GM12872 (cell line): Measurements from ENCODE around the gene LYRM4.

Experiments
- TF ChIP-seq, protein P1 (sequence below): IDR thresholded peaks from 3 replicates; pipeline ENCODE4 v1.5.1; 2011; ENCODE audit warnings: low read depth, mild to moderate bottlenecking, low read length, moderate library complexity; ENCODE audit not compliant: insufficient read depth

Gene LYRM4

DNA sequence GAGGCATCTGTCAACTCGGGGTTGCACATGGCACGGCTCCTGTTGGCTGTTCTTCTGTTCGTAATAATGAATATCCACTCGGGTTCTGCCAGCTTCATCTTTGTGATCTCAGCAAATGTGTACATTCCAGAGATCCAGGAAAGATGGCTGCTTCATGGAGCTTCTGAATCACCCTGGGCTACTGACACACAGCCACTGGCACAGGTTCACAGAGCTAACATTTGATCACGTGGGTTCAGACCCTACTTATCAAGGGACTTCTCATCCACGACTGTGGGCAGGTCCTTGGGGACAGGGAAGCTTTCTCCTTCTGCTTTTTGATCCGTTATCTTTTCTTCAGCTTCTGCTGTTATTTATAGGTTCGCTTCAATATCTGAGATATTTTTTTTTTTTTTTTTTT is 157.5 kb downstream of the LYRM4 start:
- TF ChIP-seq, protein P1, sequence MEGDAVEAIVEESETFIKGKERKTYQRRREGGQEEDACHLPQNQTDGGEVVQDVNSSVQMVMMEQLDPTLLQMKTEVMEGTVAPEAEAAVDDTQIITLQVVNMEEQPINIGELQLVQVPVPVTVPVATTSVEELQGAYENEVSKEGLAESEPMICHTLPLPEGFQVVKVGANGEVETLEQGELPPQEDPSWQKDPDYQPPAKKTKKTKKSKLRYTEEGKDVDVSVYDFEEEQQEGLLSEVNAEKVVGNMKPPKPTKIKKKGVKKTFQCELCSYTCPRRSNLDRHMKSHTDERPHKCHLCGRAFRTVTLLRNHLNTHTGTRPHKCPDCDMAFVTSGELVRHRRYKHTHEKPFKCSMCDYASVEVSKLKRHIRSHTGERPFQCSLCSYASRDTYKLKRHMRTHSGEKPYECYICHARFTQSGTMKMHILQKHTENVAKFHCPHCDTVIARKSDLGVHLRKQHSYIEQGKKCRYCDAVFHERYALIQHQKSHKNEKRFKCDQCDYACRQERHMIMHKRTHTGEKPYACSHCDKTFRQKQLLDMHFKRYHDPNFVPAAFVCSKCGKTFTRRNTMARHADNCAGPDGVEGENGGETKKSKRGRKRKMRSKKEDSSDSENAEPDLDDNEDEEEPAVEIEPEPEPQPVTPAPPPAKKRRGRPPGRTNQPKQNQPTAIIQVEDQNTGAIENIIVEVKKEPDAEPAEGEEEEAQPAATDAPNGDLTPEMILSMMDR = no peak

DNA sequence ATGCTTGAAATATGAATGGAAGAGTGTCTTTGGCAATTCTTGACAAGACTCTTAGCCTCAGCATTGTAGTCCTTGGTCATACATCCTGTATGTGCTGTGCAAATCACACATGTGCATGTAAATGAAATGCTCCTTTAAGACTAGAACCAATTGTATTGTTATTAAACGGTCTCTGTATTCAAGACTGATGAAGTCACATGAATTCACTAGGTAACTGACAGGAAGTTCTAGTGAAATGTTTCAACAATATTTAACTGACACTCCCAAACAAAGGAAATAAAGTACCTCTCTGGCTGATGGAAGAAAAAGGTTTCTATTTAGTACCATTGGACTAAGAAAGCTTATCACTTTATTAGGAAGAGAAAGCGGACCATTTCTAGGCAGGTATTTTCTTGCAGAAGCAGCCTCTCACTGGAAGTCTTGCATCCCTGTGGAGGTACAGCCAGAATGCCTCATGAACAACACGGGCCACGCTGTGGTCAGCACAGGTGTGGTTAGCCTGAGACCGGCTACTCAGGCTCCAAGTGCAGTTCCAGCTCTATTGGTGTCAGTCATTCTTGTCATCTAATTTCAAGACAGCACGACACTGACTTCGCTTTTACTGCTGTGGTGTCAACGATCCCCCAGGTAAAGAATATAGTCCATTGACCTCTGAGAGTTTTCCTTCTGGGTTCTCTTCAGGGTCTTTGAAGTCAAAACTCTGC is 158.3 kb downstream of the LYRM4 start:
- TF ChIP-seq, protein P1 = no peak

DNA sequence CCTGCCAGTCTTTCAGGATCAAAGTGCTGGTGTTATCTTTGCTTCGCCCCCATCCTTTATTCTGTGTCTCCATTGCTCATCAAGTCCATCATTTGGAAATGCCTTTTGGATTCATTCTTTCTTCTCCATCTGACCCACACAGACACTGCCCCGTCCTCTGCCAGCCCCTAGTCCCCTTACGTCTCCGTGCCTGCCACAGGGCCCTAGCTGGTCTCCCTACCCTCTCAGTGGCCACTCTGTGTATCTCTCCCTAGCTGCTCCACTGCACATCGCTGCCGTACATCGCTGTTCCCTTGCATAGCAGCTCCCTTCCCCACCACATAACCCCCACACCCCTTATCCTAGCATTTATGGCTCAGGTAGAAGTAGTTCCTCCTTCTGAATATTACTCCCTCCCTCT is 159.9 kb downstream of the LYRM4 start:
- TF ChIP-seq, protein P1 = no peak

DNA sequence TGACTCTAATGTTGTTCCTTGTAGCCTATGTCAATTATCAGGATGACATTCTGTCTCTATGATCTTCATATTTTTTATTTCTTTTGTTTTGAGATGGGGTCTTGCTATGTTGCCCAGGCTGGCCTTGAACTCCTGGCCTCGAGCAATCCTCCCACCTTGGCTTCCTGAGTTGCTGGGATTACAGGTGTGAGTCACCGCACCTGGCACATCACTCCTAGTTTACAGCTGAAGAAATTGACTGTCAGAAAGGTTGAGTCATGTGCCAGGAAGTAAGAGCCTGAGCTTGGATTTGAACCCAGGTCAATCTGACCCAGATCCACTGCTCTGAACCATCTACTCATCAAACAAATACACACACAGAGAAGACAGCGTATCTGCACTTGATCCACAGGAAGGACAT is 161.2 kb downstream of the LYRM4 start:
- TF ChIP-seq, protein P1 = no peak

DNA sequence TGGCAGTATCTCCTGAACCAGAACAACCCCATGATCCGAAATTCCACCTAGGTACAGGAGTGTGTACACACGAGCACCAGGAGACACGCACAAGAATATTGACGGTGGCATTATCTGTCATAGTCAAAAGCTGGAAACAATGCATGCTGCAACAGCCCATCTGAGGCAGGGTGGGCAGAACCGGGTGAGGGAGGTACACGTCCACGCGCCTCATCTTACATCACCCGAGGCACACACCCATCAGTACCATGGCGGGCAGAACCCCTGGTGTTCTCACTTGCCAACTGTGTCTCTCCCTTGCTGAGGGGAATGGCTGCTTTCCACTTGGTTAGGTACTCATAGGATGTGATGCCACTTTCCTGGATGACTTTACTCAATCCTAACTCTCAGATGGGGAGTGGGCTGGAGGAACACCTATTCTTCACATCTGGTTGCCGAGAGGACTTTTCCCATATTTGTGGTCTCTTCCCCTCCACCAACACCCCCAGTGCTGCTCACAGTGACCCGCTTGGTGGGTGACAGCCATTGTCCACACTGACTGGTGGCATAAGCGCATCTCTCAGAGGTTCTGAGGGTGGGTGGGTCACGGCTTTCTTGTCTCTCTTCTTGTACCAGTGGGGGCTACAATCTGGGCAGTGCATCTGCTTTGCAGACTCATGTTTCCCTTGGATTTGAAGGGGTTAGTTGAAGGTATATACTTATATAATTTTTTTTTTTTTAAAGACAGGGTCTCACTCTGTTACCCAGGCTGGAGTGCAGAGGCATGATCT is 162.1 kb downstream of the LYRM4 start:
- TF ChIP-seq, protein P1 = no peak

DNA sequence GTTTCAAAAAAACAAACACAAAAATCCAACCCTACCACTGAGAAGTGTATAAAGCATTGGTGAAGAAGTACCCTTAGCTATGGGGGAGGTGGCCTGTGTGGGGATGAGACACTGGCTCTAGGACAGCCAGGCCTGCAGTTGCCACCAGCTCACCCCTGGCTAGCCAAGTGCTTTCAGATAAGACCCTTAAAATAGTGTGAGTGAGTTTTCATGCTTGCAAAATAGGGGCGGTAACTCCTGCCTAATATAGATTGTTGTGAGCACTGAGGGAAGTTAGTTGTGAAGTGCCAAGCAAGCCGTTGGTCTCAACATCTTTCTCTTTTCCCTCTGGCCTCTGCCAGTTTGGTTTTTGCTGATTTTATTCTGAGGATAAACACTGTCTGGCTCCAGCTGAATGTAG is 164.3 kb downstream of the LYRM4 start:
- TF ChIP-seq, protein P1 = no peak

DNA sequence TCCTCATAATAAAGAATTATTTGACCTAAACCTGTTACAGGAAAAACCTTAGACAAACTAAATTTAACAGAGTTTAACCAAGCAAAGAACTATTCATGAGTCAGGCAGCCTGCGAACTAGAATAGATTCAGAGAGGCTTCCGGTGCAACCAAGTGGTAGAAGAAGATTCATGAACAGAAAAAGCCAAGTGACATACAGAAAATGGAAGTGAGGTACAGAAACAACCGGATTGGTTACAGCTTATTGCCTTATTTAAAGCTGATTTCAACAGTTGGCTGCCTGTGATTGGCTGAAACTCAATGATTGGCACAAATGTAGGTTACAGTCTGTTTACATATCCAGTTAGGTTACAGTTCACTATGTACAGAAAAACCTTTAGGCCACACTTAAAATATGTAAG is 165.5 kb downstream of the LYRM4 start:
- TF ChIP-seq, protein P1 = no peak
